VCaP (cell line): ENCODE results near the gene RDX.

Source experiments
- H3K27ac ChIP-seq: fragments of 450-650 bp; 2 replicates; pipeline ENCODE4 v1.5.1; 2017
- CTCF ChIP-seq: fragments of 450-650 bp; conservative IDR thresholded peaks from 2 replicates; pipeline ENCODE4 v1.5.1; 2017; ENCODE audit warnings: mild to moderate bottlenecking, moderate library complexity

The RDX gene

GRCh38 chr11:110336054-110336453 is 39.6 kb upstream of the RDX start:
- no peak for TF ChIP-seq CTCF
- H3K27ac ChIP-seq = no peak overlapping the region

- no peak overlapping the region for H3K27ac ChIP-seq
- no peak for TF ChIP-seq CTCF
Observed at GRCh38 chr11:110335358-110335757, 38.9 kb upstream of the RDX start.

DNA sequence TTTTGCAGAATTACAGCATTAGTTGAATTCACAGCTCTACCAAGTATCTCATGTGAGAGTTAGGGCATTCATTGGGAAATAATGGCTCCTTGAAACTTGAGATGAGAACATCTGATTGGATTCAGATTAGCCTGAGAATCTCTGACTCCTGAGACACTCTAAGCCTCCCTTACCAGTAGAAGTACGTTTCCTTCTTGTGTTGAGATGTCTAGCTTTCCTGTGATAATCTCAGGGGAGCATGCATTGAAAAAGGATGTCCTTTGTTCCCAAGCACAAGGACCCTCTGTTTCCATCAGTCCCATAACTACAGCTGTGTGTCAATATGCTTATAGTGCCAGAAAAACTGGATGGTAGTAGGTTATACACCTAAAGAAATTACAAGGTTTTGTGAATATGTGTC is 35.2 kb upstream of the RDX start:
- TF ChIP-seq CTCF = no peak
- H3K27ac ChIP-seq = no peak overlapping the region

GRCh38 chr11:110329445-110329844 is 33.0 kb upstream of the RDX start:
- no peak overlapping the region for H3K27ac ChIP-seq
- TF ChIP-seq CTCF = no peak

- H3K27ac ChIP-seq = no peak overlapping the region
- no peak for TF ChIP-seq CTCF
Observed at GRCh38 chr11:110327508-110327907, 31.1 kb upstream of the RDX start.

- H3K27ac ChIP-seq = no peak overlapping the region
- TF ChIP-seq CTCF = no peak
Observed at GRCh38 chr11:110323786-110324185, 27.4 kb upstream of the RDX start.

DNA sequence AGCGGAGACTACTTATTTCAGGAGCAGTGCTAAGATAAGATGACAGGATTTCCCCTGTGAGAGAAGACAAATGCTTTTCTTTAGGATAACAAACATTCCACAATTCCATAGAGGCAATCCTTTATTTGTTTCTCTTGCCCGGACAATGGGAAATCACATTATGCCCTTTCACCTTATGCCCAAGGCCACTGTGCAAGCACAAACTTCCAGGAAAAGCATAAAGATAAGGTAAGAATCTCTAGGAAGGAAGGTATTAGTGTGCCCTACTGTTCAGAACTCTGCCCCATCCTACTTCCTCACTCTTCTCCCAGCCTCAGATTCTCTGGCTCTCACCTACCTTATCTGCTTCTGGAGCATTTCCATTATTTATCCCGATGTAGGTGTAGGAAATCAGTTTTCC is 23.1 kb upstream of the RDX start:
- no peak overlapping the region for H3K27ac ChIP-seq
- TF ChIP-seq CTCF = no peak
